SW480 (cell line): ENCODE data around the gene RGS18.
"Not testable (repeated sequence)": the region's sequence is repeated elsewhere in the genome, so short reads cannot be mapped to it uniquely, and the experiment has no call there.

Experiments used
- DNase-seq: peaks from one replicate; pipeline ENCODE4 v3.0.0-alpha.2; 2016; ENCODE audit warnings: low spot score

The RGS18 gene, protein sequence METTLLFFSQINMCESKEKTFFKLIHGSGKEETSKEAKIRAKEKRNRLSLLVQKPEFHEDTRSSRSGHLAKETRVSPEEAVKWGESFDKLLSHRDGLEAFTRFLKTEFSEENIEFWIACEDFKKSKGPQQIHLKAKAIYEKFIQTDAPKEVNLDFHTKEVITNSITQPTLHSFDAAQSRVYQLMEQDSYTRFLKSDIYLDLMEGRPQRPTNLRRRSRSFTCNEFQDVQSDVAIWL

GRCh38 chr1:192158181-192158580, at the start of gene RGS18:
Gene RGS18 (plus strand): TSS chr1:192158462. CDS start chr1:192158638, 176 bp downstream.
- no peak for DNase-seq

DNA sequence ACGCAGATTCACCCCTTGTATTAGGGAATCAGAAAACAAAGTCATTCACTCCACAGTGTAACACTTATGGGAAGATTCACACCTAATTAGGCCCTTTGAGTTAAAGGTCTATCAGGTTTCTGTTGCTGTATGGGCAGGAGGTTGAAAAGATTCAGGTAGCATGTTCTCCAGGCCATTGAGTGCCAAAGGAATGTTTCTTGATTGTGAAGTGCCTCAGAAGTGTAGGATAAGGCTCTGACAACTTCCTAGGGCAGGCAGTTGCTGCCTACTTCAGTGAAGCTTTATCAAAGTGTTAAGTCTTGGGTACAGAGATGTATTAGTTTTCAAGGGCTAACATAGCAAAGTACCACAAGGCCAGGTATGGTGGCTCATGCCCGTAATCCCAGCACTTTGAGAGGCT, 48.7 kb upstream of the RGS18 start:
- DNase-seq = no peak

DNA sequence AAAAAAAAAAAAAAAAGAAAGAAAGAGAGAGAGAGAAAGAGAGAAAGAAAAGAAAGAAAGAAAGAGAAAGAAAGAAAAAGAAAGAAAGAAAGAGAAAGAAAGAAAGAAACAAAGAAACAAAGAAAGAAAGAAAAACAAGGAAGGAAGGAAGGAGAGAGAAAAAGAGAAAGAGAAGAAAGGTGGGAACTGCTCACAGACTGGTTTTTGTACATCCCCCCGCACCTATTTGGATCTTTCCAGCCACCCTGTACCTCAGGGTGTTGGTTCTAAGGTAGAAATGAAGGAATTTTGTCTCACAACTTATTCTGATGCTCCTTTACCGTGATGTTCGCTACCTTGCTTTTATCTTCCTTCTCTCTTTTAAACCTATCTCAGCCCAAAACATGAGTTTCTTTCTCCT, 43.3 kb upstream of the RGS18 start:
- no peak for DNase-seq

- DNase-seq = no peak
Observed at GRCh38 chr1:192118881-192119405, 39.3 kb upstream of the RGS18 start.

GRCh38 chr1:192119701-192120100, 38.6 kb upstream of the RGS18 start:
- no peak for DNase-seq

DNA sequence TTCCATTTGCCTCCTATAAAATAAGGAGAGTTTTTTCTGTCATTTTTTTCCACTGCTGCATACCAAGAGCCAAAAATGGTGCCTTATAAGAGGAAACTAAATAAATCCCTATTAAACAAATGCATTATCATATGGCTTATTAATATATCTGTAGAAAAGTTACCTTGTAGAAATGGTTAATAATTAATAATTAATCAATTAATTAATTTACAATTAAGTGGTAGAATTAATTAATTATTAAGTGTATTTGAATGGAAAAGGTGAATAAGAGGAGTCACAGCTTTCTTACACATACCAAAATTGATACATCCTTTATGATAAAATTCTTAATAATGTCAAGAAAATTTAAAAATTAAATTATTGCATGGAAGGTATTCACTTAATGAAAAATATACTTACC, 35.6 kb upstream of the RGS18 start:
- DNase-seq = no peak

GRCh38 chr1:192123212-192123611, 35.0 kb upstream of the RGS18 start:
- no peak for DNase-seq

DNA sequence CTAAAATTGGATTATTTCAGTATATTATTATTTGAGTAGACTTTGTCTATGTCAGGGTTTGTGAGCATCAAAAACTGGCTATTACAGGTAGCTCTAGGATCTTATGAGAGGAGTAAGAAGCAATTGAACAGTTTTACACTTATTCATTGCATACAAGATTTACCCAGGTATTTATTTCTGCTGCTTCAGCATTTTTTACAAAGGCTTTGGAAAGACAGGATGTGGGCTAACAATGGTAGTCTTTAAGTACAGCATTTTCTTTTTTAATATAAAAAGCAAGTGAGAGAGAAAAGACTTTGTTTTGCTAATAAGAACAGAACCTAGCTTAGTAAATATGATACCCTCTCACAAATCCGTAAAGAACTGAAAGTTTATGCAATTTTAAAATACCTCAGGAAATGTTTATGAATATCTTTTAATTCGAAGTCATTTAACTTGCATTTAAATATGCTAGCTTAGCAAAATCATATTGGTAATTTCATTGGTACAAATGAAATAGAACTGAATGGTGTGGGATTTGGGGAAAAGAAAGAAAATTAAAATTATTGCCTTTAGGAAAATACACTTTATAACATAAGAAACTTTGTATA, 32.1 kb upstream of the RGS18 start:
- no peak for DNase-seq

- no peak for DNase-seq
Observed at GRCh38 chr1:192130175-192130574, 28.1 kb upstream of the RGS18 start.

DNA sequence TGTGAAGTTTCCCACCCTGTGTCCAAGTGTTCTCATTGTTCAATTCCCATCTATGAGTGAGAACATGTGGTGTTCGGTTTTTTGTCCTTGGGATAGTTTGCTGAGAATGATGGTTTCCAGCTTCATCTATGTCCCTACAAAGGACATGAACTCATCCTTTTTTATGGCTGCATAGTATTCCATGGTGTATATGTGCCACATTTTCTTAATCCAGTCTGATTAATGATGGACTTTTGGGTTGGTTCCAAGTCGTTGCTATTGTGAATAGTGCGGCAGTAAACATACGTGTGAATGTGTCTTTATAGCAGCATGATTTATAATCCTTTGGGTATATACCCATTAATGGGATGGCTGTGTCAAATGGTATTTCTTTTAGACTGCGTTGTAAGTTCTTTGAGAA, 27.4 kb upstream of the RGS18 start:
- not testable (repeated sequence) for DNase-seq

DNA sequence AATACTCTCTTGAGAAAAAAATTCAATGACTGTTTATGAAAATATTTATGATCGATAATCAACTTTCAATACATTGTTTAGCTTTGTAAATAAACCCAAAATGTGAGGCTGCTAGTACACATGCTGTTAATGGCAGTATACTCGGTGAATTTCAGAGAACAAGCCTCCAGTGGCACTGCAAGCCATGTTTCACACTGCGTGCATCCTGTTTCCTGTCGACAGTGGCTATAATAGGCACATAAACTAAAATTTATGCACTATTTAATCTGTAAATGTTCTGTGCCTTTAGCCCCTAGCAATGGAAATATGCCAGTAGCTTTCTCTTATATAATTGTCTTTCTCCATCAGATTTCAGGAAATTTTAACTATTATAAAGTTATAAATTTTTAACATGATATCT, 26.3 kb upstream of the RGS18 start:
- no peak for DNase-seq

GRCh38 chr1:192133350-192133926, 24.8 kb upstream of the RGS18 start:
- no peak for DNase-seq

DNA sequence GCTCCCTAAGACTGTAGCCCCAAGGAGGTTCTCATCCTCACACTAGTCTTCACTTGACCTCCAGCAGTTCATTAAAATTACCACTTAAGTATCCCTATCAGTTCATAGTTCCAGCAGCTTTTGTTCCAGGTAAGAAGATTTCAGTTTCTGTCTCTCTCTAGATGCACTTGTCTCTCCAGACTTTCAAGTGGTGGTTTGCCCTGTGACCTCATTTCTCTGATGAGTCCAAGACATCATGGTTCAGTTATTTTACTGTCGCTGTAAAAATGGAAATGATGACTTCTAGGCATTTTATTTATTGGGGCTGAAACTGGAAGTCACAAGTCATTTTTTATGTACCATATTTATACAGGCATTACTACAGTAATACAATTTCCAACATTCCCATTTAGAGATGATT, 17.9 kb upstream of the RGS18 start:
- no peak for DNase-seq

DNA sequence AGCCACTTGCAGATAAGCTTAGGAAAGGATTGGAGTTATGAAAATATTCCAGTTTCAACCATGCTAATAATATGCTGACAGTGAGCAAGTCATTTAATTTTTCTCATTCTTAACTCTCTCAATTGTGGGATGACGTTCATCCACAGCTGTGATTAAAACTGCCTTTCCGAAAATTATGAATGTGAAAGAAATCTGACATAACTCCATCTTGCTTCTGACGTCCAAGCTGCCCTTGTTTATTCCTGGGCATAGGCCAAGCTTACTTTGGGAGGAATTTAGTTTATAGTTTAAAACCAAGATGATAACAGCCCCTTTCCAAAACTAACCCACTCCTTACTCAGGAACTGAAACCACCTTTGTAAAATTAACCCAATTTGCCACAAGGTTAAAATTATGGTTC, 11.0 kb upstream of the RGS18 start:
- DNase-seq = no peak

DNA sequence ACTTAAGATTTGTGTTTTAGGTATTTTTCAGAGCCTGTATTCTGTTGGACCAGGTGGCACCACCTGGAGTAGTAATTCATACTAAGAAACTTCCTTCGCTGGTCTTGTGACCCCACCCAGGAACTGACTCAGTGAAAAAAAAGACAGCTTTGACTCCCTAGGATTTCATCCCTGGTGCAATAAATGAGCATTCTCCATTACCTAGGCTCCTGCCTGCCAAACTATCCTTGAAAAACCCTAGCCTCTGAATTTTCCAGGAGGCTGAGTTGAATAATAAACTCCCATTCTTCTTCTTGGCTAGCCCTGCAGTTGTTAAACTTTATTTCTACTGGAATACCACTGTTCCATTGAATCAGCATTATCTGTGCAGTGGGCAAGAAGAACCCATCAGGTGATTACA, 10.6 kb upstream of the RGS18 start:
- no peak for DNase-seq

DNA sequence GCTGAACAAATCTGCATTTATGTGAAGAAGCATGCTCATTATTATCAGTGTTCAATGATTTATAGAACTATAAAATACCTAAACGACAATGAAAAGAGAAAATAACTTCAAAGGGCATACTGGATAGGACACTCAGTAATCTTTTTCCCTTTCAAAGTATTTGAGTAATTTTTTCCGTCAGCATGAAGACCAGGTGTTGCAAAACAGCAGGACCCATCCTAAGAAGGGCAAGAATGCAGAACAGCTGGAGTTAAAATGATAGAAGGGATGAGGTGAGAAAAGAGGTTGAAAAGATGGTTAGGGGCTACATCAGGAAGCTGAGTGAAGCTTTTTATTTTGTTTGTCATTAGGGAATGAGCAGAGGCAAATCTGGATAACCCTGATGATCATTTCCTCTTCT, 7.1 kb upstream of the RGS18 start:
- no peak for DNase-seq

DNA sequence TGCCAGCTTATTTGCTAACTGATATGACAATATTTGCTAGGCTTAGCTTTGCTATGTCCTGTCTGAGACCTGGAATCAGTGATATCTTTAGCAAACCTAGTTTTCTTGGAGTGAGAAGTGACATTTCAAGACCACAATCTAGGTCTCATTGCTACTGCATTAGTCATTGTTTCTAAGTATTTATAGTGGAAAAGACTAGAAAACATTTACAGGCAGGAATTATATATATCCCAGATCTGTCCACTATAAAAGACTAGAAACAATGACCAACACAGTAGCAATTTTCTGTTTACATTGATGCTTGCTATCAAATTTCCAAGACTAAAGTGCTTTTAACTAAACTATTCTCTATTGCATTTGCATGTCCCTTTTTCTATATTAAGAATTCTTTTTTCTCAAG, 5.0 kb upstream of the RGS18 start:
- DNase-seq = no peak

GRCh38 chr1:192157067-192157466, 1.2 kb upstream of the RGS18 start:
- no peak for DNase-seq

GRCh38 chr1:192159014-192159413, 752 bp downstream of the RGS18 start:
- no peak for DNase-seq

DNA sequence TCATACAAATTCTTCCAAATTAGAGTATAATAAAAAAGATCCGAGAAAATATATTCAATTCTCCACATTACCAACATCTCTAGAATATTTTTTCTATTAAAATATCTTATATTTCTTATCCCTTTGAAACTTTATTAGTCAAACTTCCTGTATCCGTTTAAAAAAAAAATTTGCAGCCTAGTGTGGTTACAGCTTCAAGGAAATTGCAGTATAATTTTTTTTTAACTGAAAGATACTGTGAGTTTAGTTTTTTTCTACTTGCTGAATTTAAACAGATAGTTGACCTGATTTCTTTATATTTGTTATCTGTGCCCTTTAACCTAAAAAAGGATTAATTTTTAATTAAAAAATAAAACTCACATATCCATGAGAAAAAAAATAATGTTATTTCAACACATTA, 1.5 kb downstream of the RGS18 start:
- no peak for DNase-seq

DNA sequence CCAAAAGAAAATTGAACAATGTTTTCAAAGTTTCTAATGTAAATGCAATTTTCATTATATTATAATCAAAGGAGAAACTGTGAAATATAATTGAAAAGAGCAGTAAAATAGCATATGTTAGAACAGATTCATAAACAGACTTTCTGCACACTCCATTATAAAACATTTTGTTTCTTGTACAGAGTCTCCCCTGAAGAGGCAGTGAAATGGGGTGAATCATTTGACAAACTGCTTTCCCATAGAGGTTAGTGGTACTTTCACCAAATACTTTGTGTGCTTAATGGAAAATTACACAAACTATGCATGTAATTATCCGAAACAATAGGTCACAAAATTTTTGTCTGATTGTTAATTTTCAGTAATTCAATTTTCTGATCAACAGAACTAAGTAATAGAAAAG, 1.9 kb downstream of the RGS18 start:
- no peak for DNase-seq

DNA sequence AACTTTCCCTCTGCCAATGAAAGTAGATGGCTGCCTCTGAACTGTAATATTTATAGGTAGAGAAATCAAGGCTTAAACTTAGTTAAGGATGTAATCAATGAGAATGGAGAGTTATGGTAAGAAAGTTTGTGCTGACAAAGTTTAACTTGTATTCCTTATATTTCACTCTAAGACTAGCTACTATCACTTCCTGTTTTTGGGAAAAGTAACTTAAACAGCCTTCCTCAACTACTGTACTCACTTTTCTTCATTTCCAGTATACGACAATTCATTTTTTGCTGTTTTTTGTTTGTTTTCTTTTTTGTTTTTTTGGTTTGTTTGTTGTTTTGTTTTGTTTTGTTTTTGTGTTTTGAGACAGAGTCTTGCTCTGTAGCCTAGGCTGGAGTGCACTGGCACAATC, 3.7 kb downstream of the RGS18 start:
- no peak for DNase-seq

- DNase-seq = no peak
Observed at GRCh38 chr1:192162376-192162775, 4.1 kb downstream of the RGS18 start.

- DNase-seq = not testable (repeated sequence)
Observed at GRCh38 chr1:192165002-192165401, 6.7 kb downstream of the RGS18 start.
